Astrocyte of the hippocampus (primary cell): Measurements from ENCODE around the gene BTBD3.

Experiments used
- DNase-seq: peaks from one replicate; pipeline ENCODE4 v3.0.0; 2011; ENCODE audit warnings: low read depth, low spot score

The BTBD3 gene

DNA sequence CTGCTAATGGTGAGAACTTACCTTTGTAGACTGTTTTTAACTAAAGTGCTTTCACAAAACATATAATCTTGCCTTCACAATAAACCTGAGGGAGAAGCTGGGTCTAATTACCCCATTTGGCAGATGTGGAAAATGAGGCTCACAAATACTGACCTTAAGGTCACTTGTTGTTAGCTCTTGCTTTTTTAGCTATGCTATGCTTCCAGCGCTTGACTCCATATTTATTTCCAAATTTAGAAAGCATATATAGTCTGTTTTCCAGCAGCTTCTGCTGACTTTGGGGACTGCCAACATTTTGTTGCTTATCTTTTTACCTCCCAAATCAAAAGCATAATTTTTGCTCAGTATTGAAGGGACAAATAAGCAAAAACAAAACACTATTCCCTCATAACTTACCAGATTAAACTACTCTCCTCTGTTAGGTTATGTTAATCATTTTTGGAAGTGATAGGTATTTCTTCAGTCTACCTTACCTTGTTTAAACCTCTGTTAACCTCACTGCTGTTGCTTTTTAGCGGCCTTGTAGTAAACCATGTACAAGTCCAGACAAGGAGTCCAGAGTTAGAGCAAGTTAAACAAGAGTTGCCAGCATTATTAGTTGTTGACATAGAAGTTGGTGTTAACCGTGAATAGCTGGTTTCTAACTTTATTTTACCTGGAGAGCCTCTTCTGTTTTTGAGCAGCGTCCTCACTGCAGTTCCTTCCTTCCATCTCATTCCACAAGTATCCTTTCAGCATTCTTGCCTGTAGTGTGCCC is 4.9 kb upstream of the BTBD3 start:
- DNase-seq: no peak

DNA sequence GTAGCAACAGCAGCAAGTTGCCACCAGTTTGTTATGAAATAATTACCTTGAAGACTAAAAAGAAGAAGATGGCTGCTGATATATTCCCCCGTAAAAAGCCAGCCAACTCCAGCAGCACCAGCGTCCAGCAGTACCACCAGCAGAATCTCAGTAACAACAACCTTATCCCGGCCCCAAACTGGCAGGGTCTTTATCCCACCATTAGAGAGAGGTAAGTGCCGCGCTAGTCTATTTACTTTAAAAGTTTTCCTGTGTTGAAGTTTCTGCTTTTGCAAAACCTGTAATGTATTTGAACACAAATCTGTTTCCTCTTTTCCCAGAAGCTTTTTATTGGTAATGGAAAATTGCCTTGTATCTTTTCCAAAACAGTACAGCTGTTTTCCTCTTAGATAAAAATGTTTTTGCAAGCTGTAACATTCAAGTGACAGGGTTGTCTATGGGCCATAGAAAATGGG is 725 bp downstream of the BTBD3 start:
- no peak for DNase-seq

GRCh38 chr20:11918981-11919380 is 1.3 kb downstream of the BTBD3 start:
- DNase-seq: peak; percentile 28

DNA sequence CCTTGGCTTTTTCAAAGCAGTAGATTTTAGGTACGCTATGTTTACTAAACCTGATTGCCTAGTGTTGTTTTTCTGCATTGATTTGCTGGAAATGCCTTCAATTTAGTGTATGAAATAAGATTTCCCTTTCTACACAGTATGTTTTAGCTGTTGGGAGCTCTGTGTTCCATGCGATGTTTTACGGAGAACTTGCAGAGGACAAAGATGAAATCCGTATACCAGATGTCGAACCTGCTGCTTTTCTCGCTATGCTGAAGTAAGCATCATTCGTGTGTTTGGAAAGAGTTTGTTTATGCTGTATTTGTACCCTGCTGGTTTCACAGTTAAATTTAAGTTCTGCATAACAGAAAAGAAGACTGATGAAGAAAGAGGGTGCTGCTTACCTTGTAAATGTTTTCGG is 1.9 kb downstream of the BTBD3 start:
- DNase-seq: no peak

- no peak for DNase-seq
These were observed 2.4 kb downstream of the BTBD3 start for GRCh38 chr20:11920083-11920482.

DNA sequence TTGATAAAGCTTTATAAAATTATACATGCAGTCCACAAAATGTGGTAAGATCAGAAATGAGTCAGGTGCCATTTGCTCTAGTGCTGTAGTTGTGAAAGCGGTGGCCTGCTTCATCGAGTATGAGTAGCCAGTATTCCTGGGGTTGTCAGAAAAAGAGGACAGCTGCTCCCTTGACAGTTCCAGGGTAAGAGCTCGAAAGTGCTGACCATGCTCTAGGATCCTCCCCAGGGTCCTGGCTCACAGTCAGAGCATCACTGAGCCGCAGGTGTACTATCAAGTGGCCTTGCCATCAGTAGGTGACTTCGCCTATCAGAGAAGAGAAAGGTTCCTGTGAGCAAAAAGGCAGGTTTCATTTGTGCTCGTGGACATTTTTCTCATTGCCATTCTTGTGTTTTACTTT is 3.6 kb downstream of the BTBD3 start:
- no peak for DNase-seq

DNA sequence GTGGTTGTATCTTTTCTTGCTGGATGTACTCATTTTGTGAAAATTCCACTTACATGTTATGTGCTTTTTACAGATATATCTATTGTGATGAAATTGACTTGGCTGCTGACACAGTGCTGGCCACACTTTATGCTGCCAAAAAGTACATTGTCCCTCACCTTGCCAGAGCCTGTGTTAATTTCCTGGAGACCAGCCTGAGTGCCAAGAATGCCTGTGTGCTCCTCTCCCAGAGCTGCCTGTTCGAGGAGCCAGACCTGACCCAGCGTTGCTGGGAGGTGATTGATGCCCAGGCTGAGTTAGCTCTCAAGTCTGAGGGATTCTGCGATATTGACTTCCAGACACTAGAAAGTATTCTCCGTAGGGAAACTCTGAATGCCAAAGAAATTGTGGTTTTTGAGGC is 4.9 kb downstream of the BTBD3 start:
- DNase-seq: no peak

- no peak for DNase-seq
These were observed 7.2 kb downstream of the BTBD3 start for GRCh38 chr20:11924923-11925322.

DNA sequence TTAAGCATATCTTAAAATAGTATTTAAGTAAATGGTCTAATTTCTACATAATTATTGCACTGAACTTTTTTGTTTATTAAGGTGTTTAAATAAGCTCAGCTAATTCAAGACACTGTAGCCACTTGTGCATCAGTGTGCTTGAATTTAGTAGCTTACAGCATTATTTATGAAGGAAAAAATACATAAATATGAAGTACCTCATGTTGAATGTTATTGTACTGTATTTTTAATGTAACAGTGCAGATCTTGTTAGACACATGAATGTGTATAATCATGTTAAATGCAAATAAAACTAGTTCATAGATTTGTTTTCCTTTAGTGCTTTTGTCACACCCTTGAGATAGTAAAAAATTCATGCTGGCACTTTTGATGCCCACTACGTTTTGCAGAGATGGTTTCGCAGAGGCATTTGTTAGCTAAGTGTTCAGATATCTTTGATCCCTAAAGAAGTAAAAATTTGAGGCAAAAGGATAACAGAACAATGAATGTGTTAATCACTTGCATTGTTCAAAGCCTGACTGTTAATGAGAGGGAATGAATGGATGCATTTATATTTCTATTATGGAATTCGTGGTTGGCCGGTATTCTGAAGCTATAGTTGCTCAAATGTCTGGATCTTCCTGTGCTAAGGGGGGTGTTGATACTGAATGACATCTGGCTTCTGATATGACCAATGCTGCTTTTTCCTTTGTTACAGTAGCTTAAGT is 8.8 kb downstream of the BTBD3 start:
- no peak for DNase-seq

DNA sequence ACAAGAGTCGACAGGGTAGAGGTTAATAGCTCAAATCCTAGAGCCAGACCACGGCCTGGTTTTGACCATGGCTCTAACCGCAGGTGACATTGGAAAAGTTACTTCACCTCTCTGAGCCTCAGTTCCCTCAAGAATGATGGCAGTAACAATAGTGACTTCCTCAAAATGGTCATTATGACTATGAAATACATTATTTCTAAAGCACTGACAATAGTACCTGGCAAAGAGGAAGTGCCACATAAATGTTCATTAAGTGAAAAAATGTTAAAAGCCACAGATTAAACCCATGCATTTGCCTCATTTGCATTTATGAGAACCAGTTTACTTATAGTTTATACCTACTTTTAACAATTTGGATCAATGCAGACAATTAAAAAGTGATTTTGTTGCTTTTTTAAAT is 12.3 kb downstream of the BTBD3 start:
- no peak for DNase-seq

- peak; percentile 4 for DNase-seq
These were observed 17.8 kb downstream of the BTBD3 start for GRCh38 chr20:11935212-11936154.

DNA sequence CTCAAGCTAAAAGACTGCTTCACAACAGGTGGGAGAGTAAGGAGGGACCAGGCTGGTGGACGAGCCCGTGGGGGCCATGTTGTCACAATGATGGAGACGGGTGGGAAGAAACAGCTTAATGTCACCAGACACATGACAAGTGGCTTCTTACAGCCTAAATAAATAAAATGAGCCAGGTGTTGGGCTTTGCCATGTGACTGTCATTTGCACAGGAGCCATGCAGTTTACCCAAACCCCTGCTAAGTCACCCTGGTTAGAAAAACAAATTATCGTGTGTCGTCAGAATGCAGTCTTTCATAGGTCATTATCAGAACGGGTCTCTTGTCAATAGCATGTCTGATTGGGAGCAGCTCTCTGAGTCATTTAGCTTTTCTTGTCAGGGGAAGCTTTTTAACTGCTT is 18.5 kb downstream of the BTBD3 start:
- no peak for DNase-seq

- DNase-seq: no peak
These were observed 19.5 kb downstream of the BTBD3 start for GRCh38 chr20:11937230-11937629.

DNA sequence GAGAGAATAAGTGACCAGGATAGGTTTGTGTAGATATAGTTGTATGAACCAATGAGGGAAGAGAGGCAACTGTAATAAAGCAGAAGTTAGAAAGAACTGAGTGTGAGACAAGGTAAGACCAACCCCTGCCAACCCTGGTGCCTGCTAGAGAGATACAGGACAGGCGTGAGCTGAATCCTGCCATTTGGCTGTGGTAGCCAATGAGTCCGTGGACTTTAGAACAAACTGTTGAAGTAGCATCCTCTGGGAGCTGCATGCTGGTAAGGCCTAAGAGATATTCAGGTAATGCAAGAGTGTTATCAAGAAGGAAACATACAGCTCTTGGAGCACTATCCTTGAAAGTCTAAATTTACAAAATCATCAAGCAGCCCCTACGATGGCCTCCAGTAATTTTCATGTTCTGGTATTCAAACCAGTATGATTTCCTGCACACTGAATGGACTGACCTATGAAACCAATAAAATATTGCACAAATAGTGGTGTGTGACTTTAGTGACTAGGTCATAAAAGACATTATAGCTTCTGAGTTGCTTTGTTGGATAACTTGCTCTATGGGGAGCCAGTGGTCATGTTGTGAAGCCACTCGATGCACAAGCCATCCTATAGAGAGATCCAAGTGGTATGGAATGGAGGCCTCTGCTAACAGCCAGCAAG is 24.0 kb downstream of the BTBD3 start:
- DNase-seq: no peak

GRCh38 chr20:11943778-11944177 is 26.1 kb downstream of the BTBD3 start:
- no peak for DNase-seq

GRCh38 chr20:11948806-11949205 is 31.1 kb downstream of the BTBD3 start:
- DNase-seq: no peak

GRCh38 chr20:11949711-11950110 is 32.0 kb downstream of the BTBD3 start:
- DNase-seq: no peak

DNA sequence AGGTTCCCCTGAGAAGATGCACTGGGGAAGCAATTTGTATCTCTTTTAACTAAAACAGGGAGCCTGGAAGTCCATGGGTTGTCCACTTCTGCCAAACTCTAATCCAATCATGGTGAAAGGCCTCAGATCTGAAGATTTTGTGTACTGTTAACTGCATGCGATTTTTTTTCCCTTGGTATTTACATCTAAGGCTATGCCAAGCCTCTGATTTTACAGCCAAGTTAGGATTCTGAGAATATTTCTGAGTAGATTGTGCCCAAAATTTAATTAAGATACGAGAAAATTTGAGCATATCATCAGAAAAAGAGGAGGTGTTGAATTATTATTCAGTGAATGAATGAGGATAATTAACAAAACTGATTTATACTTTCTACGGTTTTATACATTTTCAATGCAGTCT is 34.0 kb downstream of the BTBD3 start:
- DNase-seq: no peak

GRCh38 chr20:11952639-11953038 is 34.9 kb downstream of the BTBD3 start:
- peak; percentile 87 for DNase-seq

GRCh38 chr20:11957911-11958310 is 40.2 kb downstream of the BTBD3 start:
- DNase-seq: no peak

DNA sequence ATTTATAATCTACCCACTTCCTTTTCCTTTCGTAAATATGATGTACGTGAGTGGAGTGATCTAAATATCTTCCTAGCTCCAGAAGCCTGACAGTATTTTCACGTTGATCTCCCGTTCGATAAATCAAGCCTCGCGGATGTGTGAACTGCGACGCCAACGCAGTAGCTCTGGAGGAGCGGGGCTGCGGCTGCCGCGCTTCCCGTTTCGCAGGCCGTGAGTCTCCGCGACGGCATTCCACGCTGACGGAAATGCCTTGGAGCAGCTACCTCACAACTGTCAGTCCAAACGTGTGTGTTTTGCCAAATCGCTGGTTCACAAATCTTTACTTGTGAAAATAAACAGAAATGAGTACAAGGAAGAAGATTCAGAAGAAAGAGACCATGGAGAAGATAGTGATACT is 41.2 kb downstream of the BTBD3 start:
- DNase-seq: no peak

DNA sequence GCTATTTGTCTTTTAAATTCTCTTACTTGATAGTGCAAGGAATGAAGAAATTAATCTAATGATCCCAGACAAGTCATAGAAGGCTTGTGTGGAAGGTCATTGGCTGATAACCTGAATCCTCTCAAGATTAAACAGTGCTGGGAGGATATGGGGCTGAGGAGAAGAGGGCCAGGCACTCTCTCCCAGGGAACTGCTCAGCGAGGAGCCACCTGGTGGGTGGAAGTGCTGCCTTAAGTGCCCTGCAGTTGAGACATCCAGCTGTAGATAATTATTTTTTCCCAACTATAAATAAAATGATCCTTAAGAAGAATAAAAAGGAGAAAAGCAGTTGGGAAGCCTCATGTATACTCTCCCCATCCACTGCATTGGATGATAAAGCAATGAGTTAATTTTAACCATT is 47.9 kb downstream of the BTBD3 start:
- no peak for DNase-seq
